HepG2 (cell line): ENCODE data around the gene DNAJB2. TPM values are rescaled to one million over a fixed set of nuclear protein-coding genes. Genes with fewer than 3 reads are reported as not detected.

Experiments
- CHD4 ChIP-seq: fragments of 200-600 bp; sonication (generic); IDR thresholded peaks from 2 replicates; pipeline ENCODE4 v1.7.0; 2017; ENCODE audit warnings: mild to moderate bottlenecking, low read length, borderline replicate concordance
- DPF2 ChIP-seq: sonication (generic); formaldehyde crosslinking; IDR thresholded peaks from 2 replicates; pipeline ENCODE4 v1.4.0; 2020; ENCODE audit warnings: mild to moderate bottlenecking, low read depth, missing genetic modification reagents, borderline replicate concordance
- GFI1 ChIP-seq: sonication (generic); formaldehyde crosslinking; IDR thresholded peaks from 2 replicates; pipeline ENCODE4 v1.5.0; 2020; ENCODE audit warnings: missing genetic modification reagents, mild to moderate bottlenecking, borderline replicate concordance
- HNF4G ChIP-seq, 2 experiments: sonication (generic) in 1 of 2; formaldehyde crosslinking in 1 of 2; IDR thresholded peaks; 2 replicates each; pipeline versions ENCODE4 v1.4.0 to v1.6.1; 2011 to 2020; ENCODE audit warnings: borderline replicate concordance in 2 of 2, low read depth in 2 of 2, mild to moderate bottlenecking in 2 of 2, low read length in 1 of 2, missing genetic modification reagents in 1 of 2, moderate library complexity in 1 of 2
- HOXA5 ChIP-seq: sonication (generic); formaldehyde crosslinking; IDR thresholded peaks from 2 replicates; pipeline ENCODE4 v1.4.0; 2020; ENCODE audit warnings: missing genetic modification reagents
- MLLT10 ChIP-seq: sonication (generic); formaldehyde crosslinking; IDR thresholded peaks from 2 replicates; pipeline ENCODE4 v1.4.0; 2020; ENCODE audit warnings: missing genetic modification reagents
- PHF5A ChIP-seq: IDR thresholded peaks from one replicate; pipeline ENCODE4 v1.6.1; 2018; ENCODE audit warnings: low read depth, missing genetic modification reagents; ENCODE audit not compliant: unreplicated experiment
- RBFOX2 ChIP-seq: fragments of 200-400 bp; formaldehyde crosslinking; IDR thresholded peaks from 2 replicates; pipeline ENCODE4 v1.6.1; 2017; ENCODE audit warnings: low read depth, mild to moderate bottlenecking, low read length
- REXO4 ChIP-seq: sonication (generic); formaldehyde crosslinking; IDR thresholded peaks from 2 replicates; pipeline ENCODE4 v1.8.0; 2022; ENCODE audit warnings: missing genetic modification reagents, mild to moderate bottlenecking, borderline replicate concordance
- TCF7L2 ChIP-seq: IDR thresholded peaks from 2 replicates; pipeline ENCODE4 v1.6.1; 2011; ENCODE audit warnings: mild to moderate bottlenecking, low read depth, low read length, moderate library complexity
- ZEB1 ChIP-seq: IDR thresholded peaks from 2 replicates; pipeline ENCODE4 v1.6.1; 2012; ENCODE audit warnings: mild to moderate bottlenecking, low read depth, inconsistent platforms; ENCODE audit not compliant: insufficient replicate concordance
- ZNF17 ChIP-seq: sonication (generic); formaldehyde crosslinking; IDR thresholded peaks from 2 replicates; pipeline ENCODE4 v1.5.0; 2020; ENCODE audit warnings: mild to moderate bottlenecking, missing genetic modification reagents
- ZNF34 ChIP-seq: sonication (generic); formaldehyde crosslinking; IDR thresholded peaks from 2 replicates; pipeline ENCODE4 v1.4.0; 2020; ENCODE audit warnings: mild to moderate bottlenecking, missing genetic modification reagents, borderline replicate concordance
- ZNF557 ChIP-seq: sonication (generic); formaldehyde crosslinking; IDR thresholded peaks from 2 replicates; pipeline ENCODE4 v1.4.0; 2020; ENCODE audit warnings: missing genetic modification reagents
- polyA plus RNA-seq, 8 experiments: library from polyadenylated mRNA; depleted of rRNA in 3 of 8; stranded (reverse) in 7 of 8; unstranded in 1 of 8; fragments of >200 nt; fragmentation: Illumina TruSeq in 4 of 8; extraction: Trizol in 4 of 8; gene quantifications; 2 replicates each; pipeline versions ENCODE4 v1.2.1 to v1.2.3, GENCODE V29; 2011 to 2016; ENCODE audit warnings: low read depth in 4 of 8, missing spikeins in 1 of 8, mixed read lengths in 1 of 8; ENCODE audit not compliant: insufficient read depth in 1 of 8
- total RNA-seq, 5 experiments: library from RNA; depleted of rRNA; stranded (reverse); fragments of >200 nt; fragmentation: Illumina TruSeq; extraction: Trizol; gene quantifications; 2 replicates each; pipeline ENCODE4 v1.2.3, GENCODE V29; 2016; ENCODE audit warnings: low read depth in 1 of 5
- TF ChIP-seq, protein P1 (sequence below): sonication (generic); formaldehyde crosslinking; IDR thresholded peaks from 2 replicates; pipeline ENCODE4 v1.4.0; 2020; ENCODE audit warnings: missing genetic modification reagents
- TF ChIP-seq, protein P2 (sequence below): IDR thresholded peaks from 2 replicates; pipeline ENCODE4 v1.6.1; 2018; ENCODE audit warnings: missing genetic modification reagents, mild to moderate bottlenecking, missing compliant biosample characterization
- TF ChIP-seq, protein P3 (sequence below): sonication (generic); formaldehyde crosslinking; IDR thresholded peaks from 2 replicates; pipeline ENCODE4 v1.4.0; 2020; ENCODE audit warnings: missing genetic modification reagents
- TF ChIP-seq, protein P4 (sequence below): sonication (generic); formaldehyde crosslinking; IDR thresholded peaks from 2 replicates; pipeline ENCODE4 v1.5.1; 2020; ENCODE audit warnings: mild to moderate bottlenecking, missing genetic modification reagents, moderate library complexity
- TF ChIP-seq, protein P5 (sequence below): sonication (generic); formaldehyde crosslinking; IDR thresholded peaks from 2 replicates; pipeline ENCODE4 v1.9.0; 2021; ENCODE audit warnings: missing genetic modification reagents, mild to moderate bottlenecking, borderline replicate concordance

The DNAJB2 gene
- total and polyA plus RNA-seq, 2 of the 13 experiments (the other 11 are each of a cell fraction or from before 2014, with no cell fraction given), result 21.3 to 31.1 TPM

DNA sequence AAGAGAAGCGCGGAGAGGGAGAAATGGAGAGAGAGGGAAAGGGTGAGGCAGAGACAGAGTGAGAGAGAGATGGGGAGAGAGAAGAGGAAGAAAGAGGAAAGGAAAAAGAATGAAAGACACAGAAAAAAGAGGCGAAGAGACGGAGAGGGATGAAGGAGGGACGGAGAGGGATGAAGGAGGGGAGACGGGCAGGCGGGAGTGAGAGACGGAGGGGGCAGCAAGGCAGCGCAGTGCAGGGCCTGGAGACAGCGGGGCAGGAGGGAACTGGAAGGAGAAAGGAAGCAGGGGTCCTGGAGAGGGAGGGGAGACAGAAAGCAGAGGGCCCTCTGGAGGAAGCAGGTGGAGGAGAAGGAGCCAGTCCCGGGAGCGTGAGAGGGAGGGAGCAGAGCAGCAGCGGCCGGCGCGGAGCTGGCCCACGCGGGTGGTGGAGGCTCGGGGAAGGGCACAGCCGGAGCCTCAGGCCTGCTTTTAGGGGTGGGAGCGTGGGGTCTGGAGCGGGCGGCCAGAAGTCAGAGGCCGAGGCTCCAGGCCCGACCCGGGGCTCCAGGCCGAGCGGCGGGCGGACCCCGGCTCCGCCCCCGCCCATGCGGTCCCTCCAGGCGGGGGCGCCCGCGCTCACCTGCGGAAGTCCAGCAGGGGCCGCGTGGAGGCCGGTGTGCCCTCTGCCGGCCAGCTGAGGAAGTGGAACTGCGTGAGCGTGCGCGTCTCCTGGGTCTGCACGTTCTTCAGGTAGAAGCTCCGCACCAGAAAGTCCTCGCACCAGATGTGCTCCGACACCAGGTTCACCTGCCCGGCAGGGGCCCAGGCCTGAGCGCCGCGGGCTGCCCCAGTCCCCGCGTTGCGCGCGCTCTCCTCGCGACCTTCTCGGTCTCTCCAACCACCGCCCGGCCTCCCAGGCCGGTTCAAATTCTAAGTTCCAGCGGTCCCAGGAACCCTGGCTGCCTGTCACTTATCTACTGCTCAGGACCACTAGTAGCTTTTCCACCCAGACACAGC is 15.5 kb downstream of the DNAJB2 start (continued):
- TF ChIP-seq, protein P1, sequence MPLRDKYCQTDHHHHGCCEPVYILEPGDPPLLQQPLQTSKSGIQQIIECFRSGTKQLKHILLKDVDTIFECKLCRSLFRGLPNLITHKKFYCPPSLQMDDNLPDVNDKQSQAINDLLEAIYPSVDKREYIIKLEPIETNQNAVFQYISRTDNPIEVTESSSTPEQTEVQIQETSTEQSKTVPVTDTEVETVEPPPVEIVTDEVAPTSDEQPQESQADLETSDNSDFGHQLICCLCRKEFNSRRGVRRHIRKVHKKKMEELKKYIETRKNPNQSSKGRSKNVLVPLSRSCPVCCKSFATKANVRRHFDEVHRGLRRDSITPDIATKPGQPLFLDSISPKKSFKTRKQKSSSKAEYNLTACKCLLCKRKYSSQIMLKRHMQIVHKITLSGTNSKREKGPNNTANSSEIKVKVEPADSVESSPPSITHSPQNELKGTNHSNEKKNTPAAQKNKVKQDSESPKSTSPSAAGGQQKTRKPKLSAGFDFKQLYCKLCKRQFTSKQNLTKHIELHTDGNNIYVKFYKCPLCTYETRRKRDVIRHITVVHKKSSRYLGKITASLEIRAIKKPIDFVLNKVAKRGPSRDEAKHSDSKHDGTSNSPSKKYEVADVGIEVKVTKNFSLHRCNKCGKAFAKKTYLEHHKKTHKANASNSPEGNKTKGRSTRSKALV (CRISPR knock-in tag), result peak; percentile 86
- TF ChIP-seq GFI1 (CRISPR knock-in tag) (peak; percentile 56; the same call in 1 of the 2 replicates), REXO4 (CRISPR knock-in tag) (no peak; the same call in 1 of the 2 replicates), ZNF17 (CRISPR knock-in tag) (no peak), ZNF557 (peak; percentile 30; the same call in 1 of the 2 replicates), RBFOX2 (peak; percentile 84), ZNF34 (CRISPR knock-in tag) (0 out of 2 replicates have a peak, but pooled peaks have one; percentile 59), ZEB1 (peak; percentile 86), HNF4G (IDR thresholded peaks at IDR 0.05; ENCODE audit: borderline replicate concordance, low read depth, low read length) (peak; percentile 59; the same call in 1 of the 2 replicates), HNF4G (CRISPR knock-in tag; IDR thresholded peaks at IDR 0.05; ENCODE audit: borderline replicate concordance, low read depth) (0 out of 2 replicates have a peak, but pooled peaks have one; percentile 63), HOXA5 (CRISPR knock-in tag) (peak; percentile 39; the same call in 1 of the 2 replicates), TCF7L2 (no peak), MLLT10 (CRISPR knock-in tag) (no peak), CHD4 (no peak), DPF2 (CRISPR knock-in tag) (peak; percentile 71; the same call in 1 of the 2 replicates), PHF5A (CRISPR knock-in tag) (peak; percentile 68)
- TF ChIP-seq, protein P2, sequence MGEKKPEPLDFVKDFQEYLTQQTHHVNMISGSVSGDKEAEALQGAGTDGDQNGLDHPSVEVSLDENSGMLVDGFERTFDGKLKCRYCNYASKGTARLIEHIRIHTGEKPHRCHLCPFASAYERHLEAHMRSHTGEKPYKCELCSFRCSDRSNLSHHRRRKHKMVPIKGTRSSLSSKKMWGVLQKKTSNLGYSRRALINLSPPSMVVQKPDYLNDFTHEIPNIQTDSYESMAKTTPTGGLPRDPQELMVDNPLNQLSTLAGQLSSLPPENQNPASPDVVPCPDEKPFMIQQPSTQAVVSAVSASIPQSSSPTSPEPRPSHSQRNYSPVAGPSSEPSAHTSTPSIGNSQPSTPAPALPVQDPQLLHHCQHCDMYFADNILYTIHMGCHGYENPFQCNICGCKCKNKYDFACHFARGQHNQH, result peak; percentile 95; the same call in 1 of the 2 replicates
- TF ChIP-seq, protein P3, sequence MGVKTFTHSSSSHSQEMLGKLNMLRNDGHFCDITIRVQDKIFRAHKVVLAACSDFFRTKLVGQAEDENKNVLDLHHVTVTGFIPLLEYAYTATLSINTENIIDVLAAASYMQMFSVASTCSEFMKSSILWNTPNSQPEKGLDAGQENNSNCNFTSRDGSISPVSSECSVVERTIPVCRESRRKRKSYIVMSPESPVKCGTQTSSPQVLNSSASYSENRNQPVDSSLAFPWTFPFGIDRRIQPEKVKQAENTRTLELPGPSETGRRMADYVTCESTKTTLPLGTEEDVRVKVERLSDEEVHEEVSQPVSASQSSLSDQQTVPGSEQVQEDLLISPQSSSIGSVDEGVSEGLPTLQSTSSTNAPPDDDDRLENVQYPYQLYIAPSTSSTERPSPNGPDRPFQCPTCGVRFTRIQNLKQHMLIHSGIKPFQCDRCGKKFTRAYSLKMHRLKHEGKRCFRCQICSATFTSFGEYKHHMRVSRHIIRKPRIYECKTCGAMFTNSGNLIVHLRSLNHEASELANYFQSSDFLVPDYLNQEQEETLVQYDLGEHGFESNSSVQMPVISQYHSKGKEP, result 0 out of 2 replicates have a peak, but pooled peaks have one; percentile 66
- TF ChIP-seq, protein P4, sequence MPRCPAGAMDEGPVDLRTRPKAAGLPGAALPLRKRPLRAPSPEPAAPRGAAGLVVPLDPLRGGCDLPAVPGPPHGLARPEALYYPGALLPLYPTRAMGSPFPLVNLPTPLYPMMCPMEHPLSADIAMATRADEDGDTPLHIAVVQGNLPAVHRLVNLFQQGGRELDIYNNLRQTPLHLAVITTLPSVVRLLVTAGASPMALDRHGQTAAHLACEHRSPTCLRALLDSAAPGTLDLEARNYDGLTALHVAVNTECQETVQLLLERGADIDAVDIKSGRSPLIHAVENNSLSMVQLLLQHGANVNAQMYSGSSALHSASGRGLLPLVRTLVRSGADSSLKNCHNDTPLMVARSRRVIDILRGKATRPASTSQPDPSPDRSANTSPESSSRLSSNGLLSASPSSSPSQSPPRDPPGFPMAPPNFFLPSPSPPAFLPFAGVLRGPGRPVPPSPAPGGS (CRISPR knock-in tag), result peak; percentile 83; the same call in 1 of the 2 replicates
- TF ChIP-seq, protein P5, sequence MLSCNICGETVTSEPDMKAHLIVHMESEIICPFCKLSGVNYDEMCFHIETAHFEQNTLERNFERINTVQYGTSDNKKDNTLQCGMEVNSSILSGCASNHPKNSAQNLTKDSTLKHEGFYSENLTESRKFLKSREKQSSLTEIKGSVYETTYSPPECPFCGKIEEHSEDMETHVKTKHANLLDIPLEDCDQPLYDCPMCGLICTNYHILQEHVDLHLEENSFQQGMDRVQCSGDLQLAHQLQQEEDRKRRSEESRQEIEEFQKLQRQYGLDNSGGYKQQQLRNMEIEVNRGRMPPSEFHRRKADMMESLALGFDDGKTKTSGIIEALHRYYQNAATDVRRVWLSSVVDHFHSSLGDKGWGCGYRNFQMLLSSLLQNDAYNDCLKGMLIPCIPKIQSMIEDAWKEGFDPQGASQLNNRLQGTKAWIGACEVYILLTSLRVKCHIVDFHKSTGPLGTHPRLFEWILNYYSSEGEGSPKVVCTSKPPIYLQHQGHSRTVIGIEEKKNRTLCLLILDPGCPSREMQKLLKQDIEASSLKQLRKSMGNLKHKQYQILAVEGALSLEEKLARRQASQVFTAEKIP (CRISPR knock-in tag), result no peak
